GM18870 (cell line): Measurements from ENCODE around the gene KRT9.
"Not testable (repeated sequence)": the region's sequence is repeated elsewhere in the genome, so short reads cannot be mapped to it uniquely, and the experiment has no call there.

Experiments
- ATAC-seq: cut with Tn5 transposase; IDR thresholded peaks from one replicate; pipeline ENCODE4 v1.9.1; 2021; ENCODE audit warnings: moderate library complexity; ENCODE audit not compliant: unreplicated experiment

The KRT9 gene

DNA sequence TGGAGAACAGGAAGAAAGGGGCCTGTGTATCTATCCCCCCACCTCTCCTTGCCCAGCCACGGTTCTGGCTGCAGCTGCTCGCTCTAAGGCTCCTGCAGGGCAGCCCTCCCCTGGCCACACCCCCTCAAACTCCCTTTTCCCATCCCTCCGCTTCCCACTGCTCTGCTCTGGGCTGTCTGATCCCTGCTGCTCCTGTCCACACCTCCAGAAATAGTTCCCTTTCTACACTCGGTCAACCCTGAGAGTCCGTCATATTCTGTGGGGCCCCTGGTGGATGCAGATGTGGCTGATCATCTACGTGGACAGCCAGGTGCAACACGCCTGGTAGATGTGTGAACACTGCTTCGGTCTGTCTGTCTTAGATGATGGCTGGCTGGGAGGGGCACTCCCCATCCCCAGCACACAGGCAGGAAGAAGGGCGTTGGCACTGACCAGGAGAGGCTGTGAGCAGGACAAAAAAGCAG is 24.4 kb downstream of the KRT9 start:
- ATAC-seq = no peak

DNA sequence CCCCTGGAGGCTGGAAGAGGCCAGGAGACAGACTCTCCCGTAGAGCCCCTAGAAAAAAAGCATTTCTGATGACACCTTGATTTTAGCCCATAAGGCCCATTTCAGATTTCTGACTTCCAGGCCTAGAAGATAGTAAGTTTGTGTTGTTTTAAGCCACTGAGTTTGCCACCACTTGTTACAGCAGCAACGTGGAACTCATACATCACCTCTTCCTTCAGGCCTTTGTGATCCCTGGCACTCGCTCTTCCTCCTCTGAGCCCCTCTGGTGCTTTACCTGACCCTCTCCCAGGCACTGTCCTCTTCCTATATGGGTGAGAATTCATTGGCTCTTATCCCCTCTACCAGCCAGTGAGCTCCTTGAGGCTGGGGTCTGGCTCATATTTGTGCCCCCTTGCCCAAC is 25.0 kb downstream of the KRT9 start:
- ATAC-seq = no peak

DNA sequence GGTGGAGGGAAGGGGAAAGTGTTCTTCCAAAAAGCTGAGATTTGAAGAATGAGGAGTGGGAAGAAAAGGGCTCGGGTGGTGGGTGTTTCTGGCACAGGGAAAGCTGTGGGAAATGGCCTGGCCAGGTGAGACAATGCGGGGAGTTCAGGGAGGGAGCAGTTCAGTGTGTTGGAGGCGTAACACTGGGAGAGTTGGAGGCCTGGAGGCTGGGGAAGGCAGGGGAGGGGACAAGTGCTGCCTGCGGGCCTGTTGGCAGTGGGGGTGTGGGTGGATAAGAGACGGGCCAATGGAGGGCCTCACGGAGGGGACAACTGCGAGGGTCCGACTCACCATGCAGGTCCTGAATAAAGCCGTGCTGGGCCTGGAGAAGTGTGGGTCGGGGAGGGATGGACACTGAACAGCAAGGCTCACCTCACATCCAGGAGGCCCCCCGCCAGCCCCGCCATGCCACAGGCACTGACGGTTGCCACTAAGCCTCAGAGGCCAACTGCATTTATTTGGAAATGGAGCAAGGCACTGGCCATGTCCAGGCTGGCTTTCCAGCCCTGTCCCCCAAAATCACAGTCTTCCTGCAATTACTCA is 25.9 kb downstream of the KRT9 start:
- ATAC-seq = no peak

DNA sequence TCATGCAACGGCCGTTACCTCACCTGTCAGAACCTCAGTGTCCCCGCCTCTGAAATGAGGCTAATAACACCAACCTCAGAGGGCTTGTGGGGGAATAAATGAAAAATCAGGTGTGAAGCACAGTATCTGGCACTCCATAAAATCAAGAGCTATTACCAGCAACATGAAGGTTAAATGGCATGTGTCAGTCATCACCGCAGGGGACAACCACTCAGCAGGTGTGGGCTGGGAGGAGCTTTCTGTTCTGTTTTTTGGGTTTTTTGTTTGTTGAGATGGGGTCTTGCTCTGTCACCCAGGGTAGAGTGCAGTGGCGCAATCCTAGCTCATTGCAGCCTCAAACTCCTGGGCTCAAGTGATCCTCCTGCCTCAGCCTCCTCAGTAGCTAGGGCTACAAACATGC is 26.9 kb downstream of the KRT9 start:
- no peak for ATAC-seq

DNA sequence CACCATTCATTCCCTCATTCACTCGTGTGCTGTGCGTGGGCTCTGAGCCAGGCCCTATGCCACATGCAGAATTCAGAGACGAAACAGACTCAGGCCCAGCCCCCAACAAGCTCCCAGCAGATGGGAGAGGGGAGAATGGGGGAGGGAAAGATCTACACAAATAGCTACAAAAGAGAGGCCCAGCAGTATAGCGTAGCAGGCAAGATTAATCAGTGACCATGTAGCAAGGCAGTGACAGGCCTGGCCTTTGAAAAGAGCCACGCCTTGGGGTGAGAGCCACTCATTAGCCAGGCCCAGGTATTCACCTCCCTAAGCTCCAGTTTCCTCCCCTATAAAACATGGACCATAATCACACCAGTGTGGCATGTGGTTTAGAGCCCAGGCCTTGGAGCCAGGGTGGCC is 27.4 kb downstream of the KRT9 start:
- ATAC-seq = no peak

DNA sequence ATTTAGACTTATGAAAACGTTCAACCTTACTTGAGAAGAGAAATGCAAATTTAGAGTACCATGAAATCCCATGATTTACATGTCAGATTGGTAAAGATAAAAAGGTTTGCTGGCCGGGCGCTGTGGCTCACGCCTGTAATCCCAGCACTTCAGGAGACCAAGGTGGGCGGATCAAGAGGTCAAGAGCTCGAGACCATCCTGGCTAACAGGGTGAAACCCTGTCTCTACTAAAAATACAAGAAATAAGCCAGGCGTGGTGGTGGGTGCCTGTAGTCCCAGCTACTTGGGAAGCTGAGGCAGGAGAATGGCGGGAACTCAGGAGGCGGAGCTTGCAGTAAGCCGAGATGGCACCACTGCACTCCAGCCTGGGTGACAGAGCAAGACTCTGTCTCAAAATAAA is 29.1 kb downstream of the KRT9 start:
- ATAC-seq = not testable (repeated sequence)

DNA sequence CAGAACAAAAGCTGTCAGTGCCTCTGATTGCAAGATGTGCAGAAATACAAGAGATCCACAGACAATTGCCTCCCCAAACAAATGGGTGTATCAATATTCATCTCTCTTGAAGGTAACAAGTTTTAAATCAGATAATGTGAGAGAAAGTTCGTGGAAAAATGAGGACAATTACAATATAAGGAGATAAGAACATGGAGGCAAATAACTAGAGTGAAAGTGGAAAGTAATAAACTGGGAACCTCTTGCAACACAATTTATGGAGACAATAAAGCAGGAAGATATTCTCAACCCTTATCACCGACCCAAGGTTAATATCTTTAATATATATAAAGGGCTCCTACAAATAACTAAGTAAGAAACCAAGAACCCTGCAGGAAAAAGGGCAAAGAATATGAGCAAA is 29.5 kb downstream of the KRT9 start:
- no peak for ATAC-seq

DNA sequence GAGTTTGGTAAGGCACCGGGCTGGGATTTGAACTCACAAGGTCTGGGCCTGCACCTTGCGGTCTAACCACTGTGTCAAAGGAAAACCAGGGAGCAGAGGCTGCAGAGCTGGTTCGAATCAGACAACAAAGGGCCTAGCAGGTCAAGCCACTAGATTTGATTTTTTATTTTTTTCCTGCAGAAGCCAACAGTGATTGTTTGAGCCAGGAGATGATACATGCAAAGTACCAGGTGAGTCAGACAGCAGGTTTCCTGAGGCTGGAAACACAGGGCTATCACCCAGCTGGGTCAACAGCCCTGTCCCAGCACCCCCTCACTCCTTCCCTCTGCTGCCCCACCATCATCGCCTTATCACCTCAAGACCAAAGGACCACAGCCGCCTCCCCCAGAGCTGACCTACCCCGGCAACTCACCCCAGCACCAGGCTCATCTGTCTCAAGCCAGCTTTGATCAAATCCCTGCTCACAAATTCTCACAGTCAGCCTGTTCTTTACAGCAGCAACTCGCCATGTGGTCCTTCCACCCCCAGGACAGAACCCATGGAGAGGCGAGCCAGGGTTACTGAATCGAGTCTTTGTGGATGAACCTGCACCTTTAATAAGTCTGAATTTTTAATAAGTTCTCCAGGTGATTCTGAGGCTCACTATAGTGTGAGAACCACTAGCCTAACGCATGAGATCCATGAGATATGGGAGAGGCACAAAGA is 30.8 kb downstream of the KRT9 start:
- no peak for ATAC-seq

DNA sequence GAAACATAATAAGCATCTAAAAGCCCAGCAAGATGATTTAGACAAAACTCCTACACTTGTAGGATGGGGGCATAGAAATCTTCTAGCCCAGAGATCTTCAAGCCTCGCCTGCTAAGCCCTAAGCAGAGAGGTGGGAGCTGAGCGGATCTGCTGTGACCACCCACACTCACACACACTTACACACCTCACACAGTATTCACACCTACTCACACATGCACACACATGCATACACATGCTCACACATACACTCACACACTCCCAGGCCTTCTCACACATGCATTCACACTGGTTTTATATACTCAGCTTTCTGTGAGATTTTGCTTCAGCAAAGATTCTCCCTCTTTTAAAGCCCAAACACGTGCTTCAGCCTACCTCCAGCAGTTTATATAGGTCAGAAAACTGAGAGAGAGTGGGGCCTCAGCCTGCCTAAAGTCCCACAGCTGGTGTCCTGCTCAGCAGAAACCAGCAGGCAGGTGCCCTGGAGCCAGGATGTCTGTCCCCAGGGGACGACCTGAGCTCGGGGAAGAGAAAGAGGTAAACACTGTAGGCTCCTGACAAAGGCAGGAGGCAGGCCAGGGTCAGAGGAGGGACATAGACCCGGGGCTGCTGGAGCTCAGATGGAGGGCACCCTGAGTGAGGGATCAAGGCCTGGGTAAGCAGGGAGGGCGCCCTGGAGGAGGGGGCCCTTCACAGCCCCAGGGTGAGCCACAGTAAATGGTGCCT is 31.7 kb downstream of the KRT9 start:
- no peak for ATAC-seq

DNA sequence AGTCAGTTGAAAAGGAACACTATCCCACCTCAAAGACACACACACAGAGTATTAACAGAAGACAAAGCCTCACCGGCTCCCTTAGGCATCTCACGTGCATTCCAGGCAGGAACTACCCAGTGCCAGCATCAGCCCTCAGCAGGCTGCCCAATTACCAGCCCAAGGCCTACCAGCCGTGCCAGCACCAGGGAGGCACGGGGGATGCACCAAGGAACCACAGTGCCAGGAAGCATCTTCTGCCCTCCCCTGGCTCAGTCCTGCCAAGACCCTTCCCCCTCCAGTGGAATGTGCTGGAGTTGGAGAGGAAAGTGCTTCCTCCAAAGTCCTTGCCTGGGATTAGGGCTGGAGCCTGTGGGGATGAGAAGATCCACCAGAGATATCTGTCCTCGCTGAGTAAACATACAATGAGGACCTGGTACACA is 32.8 kb downstream of the KRT9 start:
- no peak for ATAC-seq

DNA sequence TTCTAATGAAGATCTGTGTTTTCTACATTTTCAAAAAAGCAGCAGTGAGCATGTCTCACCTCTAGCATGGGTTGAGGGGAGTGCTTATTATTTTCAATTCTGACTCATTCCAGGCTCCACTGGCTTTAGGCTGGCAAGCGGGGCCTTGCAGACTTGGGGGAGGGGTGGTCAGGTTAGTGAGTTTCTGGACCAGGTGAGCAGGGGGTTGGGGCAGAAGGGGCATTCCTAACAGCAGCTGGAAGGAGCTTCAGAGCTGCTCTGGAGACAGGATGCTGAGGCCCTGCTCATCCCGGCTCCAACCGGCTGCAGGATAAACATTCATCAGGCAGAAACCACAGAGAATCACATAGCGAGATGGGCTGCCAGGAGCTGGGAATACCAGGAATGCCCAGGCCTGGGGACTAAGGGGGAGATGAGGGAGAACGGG is 33.3 kb downstream of the KRT9 start:
- no peak for ATAC-seq

DNA sequence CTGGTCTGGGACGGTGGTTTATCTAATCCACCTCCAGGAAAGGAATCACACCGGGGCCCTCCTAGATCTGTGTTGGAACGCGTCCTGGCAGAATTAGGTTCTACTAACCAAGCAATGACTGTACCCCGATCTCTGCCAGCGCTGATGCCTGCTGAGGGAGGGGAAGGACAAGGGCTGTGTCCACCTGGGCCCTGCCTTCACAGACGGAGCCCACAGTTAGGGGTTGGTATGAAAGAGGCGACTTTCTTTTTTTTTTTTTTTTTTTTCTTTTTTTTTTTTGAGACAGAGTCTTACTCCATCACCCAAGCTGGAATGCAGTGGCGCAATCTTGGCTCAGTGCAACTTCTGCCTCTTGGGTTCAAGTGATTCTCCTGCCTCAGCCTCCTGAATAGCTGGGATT is 33.9 kb downstream of the KRT9 start:
- no peak for ATAC-seq

DNA sequence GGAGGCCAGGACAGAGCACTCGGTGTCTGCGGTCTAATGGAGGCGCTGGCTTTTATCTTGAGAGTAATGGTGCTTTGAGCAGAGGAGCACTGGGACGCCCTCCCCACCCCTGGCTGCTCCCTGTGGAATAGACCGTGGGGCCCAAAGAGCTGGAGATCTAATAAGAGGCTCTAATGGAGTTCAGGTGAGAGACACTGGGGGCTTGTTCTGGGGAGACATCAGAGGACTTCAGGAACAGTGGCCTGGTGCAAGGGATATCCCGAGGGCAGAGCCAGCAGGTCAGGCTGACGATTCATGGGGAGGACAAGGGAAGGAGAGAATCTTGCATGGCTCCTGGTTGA is 34.3 kb downstream of the KRT9 start:
- no peak for ATAC-seq

DNA sequence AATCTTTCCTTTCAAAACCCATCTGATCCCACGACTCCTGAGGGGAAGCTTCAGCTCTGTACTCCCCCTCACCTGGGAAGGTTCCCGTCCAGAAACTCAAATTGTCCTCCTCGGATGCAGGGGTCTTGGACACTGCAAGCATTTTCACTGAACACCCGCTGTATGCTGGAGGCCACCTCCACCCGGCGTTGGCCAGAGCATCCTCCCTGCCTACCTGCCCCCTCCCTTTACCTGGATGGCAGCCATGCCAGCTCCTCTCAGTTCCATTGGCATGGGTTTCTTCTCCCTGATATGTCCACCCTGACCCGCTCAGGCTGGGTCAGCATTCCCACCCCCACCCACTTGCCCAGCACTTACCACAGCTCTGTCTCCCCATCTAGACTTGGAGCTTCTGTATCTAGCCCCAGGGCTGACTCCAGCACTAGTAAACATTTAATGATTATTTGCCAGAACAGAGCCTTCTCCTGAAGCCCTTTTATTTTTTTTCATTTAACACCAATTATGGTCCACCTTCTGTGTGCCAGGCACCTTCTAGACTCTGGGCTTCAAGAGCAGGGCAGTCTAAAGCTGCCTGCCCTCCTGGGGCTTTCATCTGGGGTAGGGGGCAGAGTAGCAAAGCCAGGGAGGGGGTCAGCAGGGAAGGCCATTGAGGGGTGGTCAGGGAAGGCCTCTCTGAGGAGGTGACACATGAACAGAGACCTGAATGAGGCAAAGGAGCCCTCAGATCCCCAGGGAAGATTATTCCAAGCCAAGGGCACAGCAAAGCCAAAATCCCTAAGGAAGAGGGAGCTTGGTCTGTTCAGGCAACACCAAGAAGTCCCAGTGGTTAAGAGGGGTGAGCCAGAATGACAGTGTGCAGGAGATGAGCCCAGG is 34.9 kb downstream of the KRT9 start:
- no peak for ATAC-seq

DNA sequence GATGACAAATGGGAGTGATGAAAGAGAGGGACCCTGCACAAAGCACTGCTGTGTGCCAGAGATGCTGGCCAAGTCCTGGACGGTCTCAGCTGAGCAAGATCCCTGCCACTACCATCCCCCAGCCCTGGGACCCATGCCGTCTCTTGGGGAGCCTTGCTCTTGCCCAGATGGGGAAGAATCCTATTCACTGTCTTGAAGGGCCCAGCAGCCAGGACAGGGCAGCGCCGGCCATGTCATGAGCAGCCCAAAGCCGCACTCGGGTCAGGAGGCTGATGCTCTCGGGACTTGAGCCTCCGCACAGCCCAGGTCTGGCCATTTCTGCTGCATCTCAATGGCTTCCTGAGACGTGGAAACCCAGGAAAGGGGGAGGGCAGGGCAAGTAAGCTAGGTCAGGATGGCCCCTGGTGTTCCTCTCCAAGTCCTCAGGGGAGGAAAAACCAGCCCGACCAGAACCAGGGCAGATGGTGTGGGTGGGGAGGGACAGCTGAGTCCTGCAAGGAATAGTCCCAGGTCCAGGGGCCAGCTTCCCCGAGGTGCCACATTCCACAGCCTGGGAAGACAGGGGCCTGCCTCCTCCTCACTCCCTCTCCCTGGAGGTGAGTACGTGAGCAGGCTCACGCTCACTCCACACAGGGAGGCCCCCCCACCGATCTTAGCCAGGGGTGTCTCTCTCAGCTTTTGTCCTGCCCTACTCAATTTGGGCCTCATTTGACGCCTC is 35.9 kb downstream of the KRT9 start:
- ATAC-seq = no peak

DNA sequence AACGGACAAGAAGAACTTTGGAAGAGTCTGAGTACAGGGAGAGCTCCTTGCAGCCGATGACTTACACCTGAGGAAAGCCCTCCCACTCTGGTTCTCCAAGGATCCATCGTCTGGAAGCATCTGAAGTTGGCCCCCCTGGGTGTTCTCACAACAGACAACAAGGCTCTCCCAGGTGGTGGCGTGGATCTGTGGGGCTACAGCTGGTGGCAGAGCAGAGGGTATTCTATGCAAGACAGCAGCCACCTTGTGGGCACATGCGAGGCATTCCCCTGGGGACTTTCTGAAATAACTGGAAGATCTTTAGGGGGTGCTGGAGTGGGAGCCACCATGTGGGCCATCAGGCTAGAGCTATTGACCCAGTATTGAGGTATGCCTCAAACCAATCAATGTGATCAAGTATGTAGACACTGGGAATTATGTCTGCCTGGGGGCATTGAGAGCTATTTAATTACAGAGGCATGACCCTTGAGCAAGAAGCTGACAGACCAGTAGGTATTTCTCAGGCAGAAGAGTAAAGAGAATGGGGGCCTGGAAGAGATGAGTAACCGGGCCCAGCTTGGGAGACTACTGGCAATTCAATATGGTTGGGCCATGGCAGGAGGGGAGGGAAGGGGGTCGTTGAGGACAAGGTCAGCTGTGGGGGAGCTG is 36.8 kb downstream of the KRT9 start:
- ATAC-seq = no peak

DNA sequence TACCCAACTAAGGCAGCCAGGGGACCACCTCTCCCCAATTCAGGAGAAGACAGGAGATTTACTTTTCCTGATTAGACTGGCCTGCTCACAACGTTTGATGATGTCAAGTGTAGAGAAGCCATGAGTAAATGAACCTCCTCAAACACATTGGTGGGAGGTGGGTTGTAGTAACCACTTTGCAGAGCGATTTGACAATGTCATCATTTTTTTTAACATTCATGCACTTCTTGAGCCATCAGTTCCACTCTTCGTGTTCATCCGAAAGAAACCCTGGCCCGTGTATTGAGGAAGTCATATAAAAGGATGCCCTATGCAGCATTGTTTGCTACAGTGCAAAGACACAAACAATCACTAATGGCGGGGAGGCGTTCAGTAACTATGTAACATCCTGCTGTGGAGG is 38.2 kb downstream of the KRT9 start:
- no peak for ATAC-seq

DNA sequence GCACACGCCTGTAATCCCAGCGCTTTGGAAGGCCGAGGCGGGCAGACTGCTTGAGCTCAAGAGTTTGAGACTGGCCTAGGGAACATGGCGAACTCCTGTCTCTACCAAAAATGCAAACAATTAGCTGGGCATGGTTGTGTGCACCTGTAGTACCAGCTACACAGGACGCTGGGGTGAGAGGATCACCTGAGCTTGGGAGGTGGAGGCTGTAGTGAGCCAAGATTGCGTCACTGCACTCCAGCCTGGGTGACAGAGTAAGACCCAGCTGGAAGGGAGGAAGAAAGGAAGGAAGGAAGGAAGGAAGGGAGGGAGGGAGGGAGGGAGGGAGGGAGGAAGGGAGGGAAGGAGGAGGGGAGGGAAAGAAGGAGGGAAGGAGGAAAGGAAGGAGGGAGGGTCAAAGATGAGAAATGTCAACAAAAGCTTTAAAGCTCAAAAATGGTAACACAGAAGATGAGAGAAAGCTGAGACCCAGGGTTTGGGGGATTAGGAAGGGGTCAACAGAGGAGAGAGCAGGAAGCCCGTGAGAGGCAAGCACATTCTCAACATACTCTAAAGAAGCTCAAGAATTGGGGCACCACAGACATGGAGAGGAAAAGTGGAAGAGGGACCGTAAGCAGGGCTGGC is 38.8 kb downstream of the KRT9 start:
- no peak for ATAC-seq

DNA sequence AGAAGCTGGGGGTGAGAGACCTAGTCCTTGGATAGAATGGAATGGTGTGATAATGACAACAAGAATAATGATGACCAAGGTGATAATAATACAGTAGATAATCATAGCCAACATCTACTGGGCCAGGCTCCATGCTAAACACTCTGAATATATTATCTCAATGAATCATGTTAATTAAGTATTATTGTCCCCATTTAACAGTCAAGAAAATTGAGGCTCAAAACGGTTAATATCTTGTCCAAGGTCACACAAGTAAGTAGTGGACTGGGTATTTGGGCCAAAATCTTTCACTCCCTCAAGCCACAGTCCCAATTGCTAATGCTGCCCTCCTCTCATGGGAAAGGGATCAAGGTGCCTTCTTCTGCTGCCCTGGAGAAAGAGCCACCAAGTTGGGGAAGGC is 39.9 kb downstream of the KRT9 start:
- ATAC-seq = no peak
